Measurements from ENCODE around the gene PDXK. TPM values are rescaled to one million over a fixed set of nuclear protein-coding genes. Genes with fewer than 3 reads are reported as not detected.

The PDXK gene
- total RNA-seq, 2 donors from 2014 or later, result 33.7 to 68.9 TPM

DNA sequence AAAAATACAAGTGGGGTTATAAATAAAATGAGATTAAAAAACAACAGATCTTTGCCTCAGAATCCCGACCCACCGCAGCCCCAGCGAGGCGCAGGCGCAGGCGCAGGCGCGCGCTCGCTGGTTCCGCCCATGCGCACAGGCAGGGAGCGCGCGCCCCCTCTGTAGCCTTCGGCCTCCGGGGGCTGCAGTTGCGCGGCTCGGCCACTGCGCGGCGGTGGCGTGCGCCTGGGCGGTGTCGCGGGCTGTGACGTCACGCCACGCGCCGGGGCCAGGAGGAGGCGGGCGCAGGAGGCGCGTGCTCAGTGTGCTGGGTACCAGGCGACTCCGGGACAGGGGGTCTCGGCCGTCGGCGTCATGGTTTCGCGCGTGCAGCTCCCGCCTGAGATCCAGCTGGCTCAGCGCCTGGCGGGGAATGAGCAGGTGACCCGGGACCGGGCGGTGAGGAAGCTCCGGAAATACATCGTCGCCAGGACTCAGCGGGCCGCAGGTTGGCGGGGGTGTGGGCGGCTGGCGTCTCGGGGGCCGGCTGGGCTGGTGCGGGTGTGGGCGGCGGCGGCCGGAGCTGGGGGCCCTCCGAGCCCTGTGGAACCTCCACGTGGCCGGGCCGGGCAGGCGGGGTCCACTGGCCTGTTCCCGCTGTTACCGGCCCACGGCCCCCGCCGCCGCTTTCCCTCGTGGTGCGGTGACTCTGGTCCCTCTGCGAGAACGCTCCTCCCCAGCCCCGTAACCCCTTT lies 70.5 kb downstream of the PDXK start, which contains the start of gene RRP1:
RRP1 (plus strand) TSS at position 302 of the 734 bp plus-strand sequence; CDS start at position 355, 53 bp downstream.
- Histone ChIP-seq H3K27ac (peak within 1 kb of the TSS; percentile 29 to 90 (median 78)), H3K36me3 (replicated peaks in 1 of 2; ENCODE audit: insufficient read depth in 1 of 2, low read depth in 2 of 2) (peaks cover 0 to 17% of the 10 kb centered on the region in 2 donors), H3K4me1 (peaks cover 20% of the 10 kb centered on the region), H3K9me3 (no peaks in the 10 kb centered on the region), H3K4me3 (peak within 1 kb of the TSS; percentile 91 to 95), H3K27me3 (no peaks in the 10 kb centered on the region)
- WGBS, 2 donors, result 0 to 1% methylated on average over 22 to 83 of the region's 83 CpGs
- ATAC-seq, result peak; percentile 96
- TF ChIP-seq, protein P1, sequence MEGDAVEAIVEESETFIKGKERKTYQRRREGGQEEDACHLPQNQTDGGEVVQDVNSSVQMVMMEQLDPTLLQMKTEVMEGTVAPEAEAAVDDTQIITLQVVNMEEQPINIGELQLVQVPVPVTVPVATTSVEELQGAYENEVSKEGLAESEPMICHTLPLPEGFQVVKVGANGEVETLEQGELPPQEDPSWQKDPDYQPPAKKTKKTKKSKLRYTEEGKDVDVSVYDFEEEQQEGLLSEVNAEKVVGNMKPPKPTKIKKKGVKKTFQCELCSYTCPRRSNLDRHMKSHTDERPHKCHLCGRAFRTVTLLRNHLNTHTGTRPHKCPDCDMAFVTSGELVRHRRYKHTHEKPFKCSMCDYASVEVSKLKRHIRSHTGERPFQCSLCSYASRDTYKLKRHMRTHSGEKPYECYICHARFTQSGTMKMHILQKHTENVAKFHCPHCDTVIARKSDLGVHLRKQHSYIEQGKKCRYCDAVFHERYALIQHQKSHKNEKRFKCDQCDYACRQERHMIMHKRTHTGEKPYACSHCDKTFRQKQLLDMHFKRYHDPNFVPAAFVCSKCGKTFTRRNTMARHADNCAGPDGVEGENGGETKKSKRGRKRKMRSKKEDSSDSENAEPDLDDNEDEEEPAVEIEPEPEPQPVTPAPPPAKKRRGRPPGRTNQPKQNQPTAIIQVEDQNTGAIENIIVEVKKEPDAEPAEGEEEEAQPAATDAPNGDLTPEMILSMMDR (IDR thresholded peaks at IDR 0.05), result peak; percentile 72 to 100 (median 100)
- TF ChIP-seq POLR2A (IDR thresholded peaks at IDR 0.05), result peak; percentile 51 to 76 (median 67)
- intact Hi-C loops (cut with DNase I), result no loop called here
- DNase-seq, result peak; percentile 88 to 94 (median 92)

GRCh38 chr21:43790010-43790524 lies 71.1 kb downstream of the PDXK start:
- intact Hi-C loops (cut with DNase I), result no loop called here
- Histone ChIP-seq H3K36me3 (replicated peaks in 1 of 2; ENCODE audit: insufficient read depth in 1 of 2, low read depth in 2 of 2) (peaks cover 0 to 19% of the 10 kb centered on the region in 2 donors), H3K27me3 (no peaks in the 10 kb centered on the region), H3K27ac (peak overlapping the region in 3 of 4 donors; percentile 52 to 90 (median 81)), H3K4me1 (peaks cover 20% of the 10 kb centered on the region), H3K4me3 (peak overlapping the region; percentile 91 to 95), H3K9me3 (no peaks in the 10 kb centered on the region)
- no peak for ATAC-seq
- DNase-seq, result no peak
- WGBS, 2 donors, result 6 to 7% methylated on average over 13 of the region's 13 CpGs
- TF ChIP-seq, protein P1 (IDR thresholded peaks at IDR 0.05), result no peak
- TF ChIP-seq POLR2A (IDR thresholded peaks at IDR 0.05), result no peak

- peaks cover 20% of the 10 kb centered on the region for H3K4me1 ChIP-seq
Observed at GRCh38 chr21:43792406-43792805, 73.5 kb downstream of the PDXK start.

GRCh38 chr21:43793243-43793642 lies 74.3 kb downstream of the PDXK start:
- Histone ChIP-seq H3K4me3 (no peak overlapping the region), H3K9me3 (no peaks in the 10 kb centered on the region), H3K36me3 (replicated peaks in 1 of 2; ENCODE audit: insufficient read depth in 1 of 2, low read depth in 2 of 2) (peaks cover 17 to 32% of the 10 kb centered on the region in 2 donors), H3K27ac (no peak overlapping the region), H3K27me3 (no peaks in the 10 kb centered on the region), H3K4me1 (peaks cover 20% of the 10 kb centered on the region)
- intact Hi-C loops (cut with DNase I), result no loop called here
- TF ChIP-seq, protein P1 (IDR thresholded peaks at IDR 0.05), result no peak
- TF ChIP-seq POLR2A (IDR thresholded peaks at IDR 0.05), result no peak
- WGBS, 2 donors, result 93 to 97% methylated on average over 14 to 16 of the region's 16 CpGs
- ATAC-seq (no peak), DNase-seq (no peak)

More at GRCh38 chr21:43792406-43792805, 73.5 kb downstream of the PDXK start:
- TF ChIP-seq, protein P1 (IDR thresholded peaks at IDR 0.05), result no peak
- no peak for TF ChIP-seq POLR2A (IDR thresholded peaks at IDR 0.05)
- H3K36me3 ChIP-seq (replicated peaks in 1 of 2; ENCODE audit: insufficient read depth in 1 of 2, low read depth in 2 of 2), result peaks cover 9 to 30% of the 10 kb centered on the region in 2 donors
- H3K27ac ChIP-seq, result no peak overlapping the region
- WGBS, 2 donors, result 89% methylated on average over 6 to 8 of the region's 8 CpGs
- intact Hi-C loops (cut with DNase I), result no loop called here
- no peak overlapping the region for H3K4me3 ChIP-seq
- ATAC-seq (no peak), DNase-seq (no peak)
- no peaks in the 10 kb centered on the region for H3K27me3 ChIP-seq
- no peaks in the 10 kb centered on the region for H3K9me3 ChIP-seq

Measured in body of pancreas (tissue), 4 donors.